ENCODE data around the gene NRXN2.

DNA sequence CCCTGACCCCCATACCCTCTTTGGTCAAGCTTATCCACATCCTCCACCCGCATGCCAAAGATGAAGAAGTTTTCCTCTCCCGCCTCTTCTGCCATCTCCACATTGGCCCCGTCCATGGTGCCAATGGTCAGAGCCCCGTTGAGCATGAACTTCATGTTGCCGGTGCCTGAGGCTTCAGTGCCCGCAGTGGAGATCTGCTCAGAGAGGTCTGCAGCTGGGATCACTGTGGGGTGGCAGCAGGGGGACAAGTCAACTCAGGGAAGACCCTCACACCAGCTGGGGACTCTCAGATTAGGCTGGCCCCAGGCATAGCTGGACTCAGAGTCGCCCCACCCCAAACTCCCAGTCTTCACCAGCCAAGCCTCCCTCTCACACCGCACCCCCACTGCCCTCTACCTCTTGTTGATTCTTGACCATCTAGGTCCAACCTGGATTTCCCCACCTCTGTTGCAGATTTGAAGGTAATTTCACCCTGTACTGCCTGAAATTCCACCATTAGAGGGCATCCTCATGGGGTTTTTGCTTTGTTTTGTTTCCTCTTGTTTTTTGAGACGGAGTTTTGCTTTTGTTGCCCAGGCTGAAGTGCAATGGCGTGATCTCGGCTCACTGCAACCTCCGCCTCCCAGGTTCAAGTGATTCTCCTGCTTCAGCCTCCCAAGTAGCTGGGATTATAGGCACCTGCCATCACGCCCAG is 27.5 kb upstream of the NRXN2 start:
- TF ChIP-seq, protein P1, sequence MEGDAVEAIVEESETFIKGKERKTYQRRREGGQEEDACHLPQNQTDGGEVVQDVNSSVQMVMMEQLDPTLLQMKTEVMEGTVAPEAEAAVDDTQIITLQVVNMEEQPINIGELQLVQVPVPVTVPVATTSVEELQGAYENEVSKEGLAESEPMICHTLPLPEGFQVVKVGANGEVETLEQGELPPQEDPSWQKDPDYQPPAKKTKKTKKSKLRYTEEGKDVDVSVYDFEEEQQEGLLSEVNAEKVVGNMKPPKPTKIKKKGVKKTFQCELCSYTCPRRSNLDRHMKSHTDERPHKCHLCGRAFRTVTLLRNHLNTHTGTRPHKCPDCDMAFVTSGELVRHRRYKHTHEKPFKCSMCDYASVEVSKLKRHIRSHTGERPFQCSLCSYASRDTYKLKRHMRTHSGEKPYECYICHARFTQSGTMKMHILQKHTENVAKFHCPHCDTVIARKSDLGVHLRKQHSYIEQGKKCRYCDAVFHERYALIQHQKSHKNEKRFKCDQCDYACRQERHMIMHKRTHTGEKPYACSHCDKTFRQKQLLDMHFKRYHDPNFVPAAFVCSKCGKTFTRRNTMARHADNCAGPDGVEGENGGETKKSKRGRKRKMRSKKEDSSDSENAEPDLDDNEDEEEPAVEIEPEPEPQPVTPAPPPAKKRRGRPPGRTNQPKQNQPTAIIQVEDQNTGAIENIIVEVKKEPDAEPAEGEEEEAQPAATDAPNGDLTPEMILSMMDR (conservative IDR thresholded peaks at IDR 0.05), result no peak
- no peak for TF ChIP-seq ZFX (IDR thresholded peaks at IDR 0.05)

Data from C4-2B (cell line).